ENCODE data around the gene TRAF3IP3.

TRAF3IP3 gene

GRCh38 chr1:209803568-209803967, 47.7 kb downstream of the TRAF3IP3 start:
- DNase-seq = no peak

DNA sequence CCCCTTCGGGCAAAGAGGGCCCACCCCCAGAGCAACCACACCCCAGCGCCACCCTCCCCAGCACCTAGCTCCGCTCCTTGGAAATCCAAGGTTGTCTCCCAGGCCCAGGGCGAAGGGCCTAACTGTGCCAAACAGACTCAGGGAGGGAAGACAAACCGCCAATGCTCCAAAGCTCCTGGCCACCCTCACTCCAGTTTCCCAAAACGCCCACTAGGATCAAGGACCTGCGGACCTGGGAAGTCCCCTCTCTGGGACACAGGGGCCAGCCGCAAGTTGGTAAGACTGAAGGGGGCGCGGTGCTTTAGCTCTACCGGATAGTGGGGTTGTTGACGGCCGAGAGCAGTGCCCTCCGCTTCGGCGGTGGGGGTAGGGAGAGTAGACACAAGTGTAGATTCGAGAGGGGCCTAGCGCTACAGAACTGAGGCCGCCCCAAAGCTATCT, 49.5 kb downstream of the TRAF3IP3 start:
- no peak for DNase-seq

- DNase-seq = peak; percentile 77
Measured at GRCh38 chr1:209805875-209806760, 50.3 kb downstream of the TRAF3IP3 start, which contains the start of gene IRF6. Gene IRF6, minus strand, starts transcription at chr1:209806142. Its CDS starts 4,729 bp downstream, at chr1:209801413.

- DNase-seq = no peak
Measured at GRCh38 chr1:209807509-209807908, 51.7 kb downstream of the TRAF3IP3 start.

GRCh38 chr1:209808059-209808581, 52.3 kb downstream of the TRAF3IP3 start:
- no peak for DNase-seq

DNA sequence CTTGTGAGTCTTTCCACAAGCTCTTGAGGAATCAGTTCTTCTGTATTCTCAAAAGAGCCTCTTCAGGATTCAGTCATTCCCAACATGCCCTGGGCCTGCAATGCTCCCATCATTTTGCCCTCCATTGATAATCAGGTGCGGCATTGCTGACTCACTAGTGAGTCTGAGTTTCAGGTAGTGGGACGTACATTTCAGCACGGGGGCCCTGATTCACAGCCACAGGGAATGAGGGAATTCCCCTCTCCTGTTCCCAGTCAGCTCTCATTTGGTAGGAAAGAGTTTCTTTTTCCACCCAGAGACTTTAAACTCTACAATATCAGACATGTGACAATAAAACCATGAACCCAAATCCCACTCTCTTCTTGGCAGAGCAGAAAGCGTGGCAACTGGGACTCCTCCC, 53.8 kb downstream of the TRAF3IP3 start:
- DNase-seq = no peak

DNA sequence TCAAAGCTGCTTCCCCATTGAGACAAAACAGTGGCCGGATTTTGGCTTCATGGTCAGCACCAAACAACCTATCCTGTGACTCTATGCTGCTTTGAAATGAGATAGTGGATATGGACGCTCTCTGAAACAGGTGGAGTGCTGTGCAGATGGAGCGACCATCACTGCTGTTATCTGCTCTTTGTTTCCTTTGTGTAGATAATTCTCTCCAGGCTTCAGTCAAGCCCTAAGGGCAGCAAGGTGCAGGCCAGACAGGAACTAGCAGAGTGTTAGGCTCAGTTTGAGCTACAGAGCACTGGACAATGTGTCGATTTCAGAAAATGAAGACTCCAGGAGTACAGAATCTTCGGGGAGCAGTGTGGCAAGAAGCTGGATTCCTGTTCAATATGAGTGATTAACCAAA, 54.9 kb downstream of the TRAF3IP3 start:
- DNase-seq = no peak

GRCh38 chr1:209813902-209814301, 58.0 kb downstream of the TRAF3IP3 start:
- DNase-seq = no peak

- no peak for DNase-seq
Measured at GRCh38 chr1:209815490-209815889, 59.6 kb downstream of the TRAF3IP3 start.

DNA sequence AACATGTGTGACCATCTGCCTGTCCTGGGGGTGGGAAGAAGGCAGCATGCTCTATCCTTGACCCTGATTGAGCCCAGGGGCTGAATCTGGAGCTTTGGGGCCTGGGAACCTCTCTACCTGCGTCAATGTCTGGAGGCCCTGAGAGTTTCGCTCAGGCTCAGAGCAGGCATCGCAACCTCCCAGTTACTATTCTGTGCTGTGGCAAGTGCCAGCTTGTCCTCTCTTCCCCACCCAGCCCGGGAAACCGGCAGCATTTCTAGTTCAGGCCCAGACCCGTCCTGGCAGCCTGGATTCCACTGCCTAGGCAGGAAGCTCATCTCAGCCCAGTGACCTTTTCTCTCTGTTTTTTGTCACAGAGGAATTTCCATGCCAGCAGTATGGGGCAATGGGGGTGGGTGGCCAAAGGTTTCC, 60.1 kb downstream of the TRAF3IP3 start:
- DNase-seq = no peak

DNA sequence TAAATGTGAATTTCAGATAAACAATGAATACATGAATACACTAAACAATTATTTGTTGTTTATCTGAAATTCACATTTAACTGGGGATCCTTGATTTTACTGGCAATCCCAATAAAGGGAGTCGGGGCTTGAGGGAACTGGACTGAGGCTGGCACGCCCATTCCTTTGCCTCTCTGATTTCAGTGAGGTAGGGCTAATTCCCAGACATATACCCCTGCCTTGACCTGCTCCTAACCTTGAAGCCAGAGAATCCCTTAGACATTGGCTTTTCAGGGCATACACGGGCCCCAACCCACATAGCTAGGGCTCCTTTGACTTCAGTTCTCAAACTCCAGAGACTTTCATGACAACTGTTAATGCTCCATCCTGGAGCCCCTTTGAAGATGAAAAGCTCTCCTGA, 61.1 kb downstream of the TRAF3IP3 start:
- DNase-seq = no peak

- no peak for DNase-seq
Measured at GRCh38 chr1:209817691-209818090, 61.8 kb downstream of the TRAF3IP3 start.

DNA sequence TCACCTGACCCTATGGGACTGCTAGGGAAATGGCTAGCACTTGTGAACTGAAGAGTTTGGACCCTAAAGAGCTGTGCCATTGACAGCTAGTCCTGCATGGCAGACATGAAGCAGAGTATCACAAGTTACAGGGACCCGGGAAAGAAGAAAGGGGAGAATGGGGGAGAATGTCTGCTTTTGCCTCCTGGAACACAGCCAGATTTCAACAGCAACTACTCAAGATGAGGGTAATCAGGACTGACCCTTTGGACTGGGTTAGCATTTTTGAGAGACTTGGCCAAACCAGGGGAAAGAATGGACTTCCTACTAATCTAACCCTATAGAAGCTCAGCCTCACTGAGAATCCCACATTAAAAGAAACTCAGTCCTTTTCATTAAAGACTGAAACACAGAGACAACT, 63.2 kb downstream of the TRAF3IP3 start:
- DNase-seq = no peak

- no peak for DNase-seq
Measured at GRCh38 chr1:209820986-209821385, 65.1 kb downstream of the TRAF3IP3 start.

- DNase-seq = no peak
Measured at GRCh38 chr1:209822706-209823105, 66.9 kb downstream of the TRAF3IP3 start.

DNA sequence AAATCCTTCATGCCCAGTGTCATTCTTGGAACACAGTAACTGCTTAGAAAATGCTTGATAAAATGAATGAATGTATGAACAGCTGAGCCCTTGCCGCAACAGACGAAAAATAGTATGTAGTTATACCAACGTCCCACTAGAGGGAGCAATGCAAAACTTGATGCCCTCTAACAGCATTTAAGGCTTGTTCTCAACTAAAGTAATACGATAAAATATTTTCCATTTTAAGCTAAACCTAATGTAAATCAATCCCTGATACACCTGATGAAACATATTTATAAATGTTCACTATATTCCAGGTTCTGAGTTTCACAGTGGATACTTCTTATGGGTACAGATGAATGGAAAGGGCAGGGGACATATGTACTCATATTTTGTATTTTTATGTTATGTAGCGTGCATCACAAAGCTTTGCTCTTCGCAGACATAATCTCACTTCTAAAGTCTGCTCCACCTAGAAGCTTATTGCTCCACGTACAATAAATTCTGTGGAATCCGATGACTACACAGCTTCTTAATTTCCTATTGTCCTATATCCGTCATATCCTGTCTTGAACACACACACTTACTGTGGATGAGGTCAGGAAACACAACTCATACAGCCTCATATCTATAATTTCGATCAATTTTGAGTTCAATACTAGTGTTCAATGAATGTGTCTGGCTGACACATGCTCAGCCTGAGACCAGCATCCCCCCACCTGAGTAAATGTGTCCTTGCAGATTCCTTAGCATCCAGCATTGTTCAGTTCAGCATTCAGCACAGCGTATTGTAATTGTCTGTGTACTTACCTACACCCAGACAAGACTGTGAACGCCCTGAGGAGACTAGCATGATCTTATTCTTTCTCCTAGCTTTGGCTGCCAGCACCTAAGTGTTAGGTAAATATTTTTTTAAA, 67.5 kb downstream of the TRAF3IP3 start:
- DNase-seq = no peak

DNA sequence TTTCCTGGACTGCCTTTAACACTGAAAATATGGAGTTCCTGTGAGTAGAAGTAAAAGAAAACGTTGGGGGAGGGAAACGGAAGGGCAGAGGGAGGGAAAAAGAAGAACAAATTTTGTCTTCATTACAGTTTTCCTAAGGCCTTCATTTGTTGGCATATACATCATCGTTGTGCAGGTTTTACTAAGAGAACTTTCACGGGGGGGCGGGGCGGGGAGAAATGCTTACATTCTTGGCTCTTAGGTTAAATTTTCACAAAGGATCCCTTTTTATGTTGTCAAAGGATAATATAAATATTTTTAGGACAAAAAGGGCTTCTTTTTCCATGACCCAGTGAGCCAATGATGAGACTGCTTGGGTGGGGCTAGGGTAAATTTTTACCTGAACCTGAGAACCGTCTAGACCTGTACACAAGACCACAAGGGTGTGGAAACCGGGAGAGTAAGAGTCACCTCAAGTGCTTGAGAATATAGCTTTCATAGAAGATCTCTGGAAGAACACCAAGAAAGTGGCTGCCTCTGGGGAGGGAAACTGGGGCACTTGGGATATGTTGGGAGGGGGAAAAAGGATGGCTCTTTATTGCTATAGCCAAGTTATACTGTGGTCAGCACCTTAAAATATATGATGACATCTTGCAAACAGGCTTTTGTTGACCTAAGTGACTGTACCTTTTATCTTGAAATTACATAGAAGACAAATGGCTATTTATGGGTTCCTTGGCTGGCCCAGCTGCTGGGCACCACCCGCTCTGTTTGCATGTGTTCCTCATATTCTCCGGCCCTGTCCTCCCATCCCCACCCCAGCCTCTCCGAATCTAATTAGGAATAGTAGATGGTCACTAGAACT, 70.0 kb downstream of the TRAF3IP3 start:
- DNase-seq = no peak

DNA sequence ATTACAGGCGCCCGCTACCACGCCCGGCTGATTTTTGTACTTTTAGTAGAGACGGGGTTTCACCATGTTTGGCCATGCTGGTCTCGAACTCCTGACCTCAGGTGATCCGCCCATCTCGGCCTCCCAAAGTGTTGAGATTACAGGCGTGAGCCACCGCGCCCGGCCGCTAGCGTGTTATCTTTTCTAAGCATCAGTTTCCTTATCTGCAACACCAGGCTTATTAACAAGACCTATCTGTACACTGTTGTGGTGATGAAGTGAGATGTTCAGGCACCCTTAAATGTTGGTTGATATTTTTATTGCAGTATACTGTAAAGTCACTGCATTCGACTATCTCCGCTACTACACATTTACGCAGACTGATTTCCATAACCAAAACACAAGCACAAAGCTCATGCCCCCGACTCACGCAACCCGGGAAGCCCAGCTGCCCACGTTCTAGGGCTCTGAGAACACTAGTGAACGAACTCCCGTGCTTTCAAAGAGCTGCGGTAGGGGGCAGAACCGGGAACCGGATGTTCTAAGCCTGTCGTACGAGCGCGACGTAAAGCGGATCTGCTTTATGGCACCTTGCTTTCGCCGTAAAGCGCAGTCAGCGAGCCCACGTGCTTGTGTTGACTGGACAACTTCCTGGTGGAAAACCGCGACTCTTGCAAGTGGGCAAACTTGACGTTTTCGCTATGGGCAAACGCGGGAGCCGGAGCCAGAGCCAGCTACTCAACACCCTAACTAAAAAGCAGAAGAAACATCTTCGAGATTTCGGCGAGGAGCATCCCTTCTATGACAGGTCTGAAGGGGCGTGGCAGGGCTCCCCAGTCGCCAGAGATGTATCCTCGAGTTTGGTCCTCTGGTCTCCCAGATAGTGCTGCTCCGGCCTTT, 71.8 kb downstream of the TRAF3IP3 start, which contains the start of gene UTP25:
TSS of gene UTP25 (plus strand) at position 589 of the 879 bp plus-strand sequence. CDS start at position 681, 92 bp downstream.
- peak; percentile 85 for DNase-seq

DNA sequence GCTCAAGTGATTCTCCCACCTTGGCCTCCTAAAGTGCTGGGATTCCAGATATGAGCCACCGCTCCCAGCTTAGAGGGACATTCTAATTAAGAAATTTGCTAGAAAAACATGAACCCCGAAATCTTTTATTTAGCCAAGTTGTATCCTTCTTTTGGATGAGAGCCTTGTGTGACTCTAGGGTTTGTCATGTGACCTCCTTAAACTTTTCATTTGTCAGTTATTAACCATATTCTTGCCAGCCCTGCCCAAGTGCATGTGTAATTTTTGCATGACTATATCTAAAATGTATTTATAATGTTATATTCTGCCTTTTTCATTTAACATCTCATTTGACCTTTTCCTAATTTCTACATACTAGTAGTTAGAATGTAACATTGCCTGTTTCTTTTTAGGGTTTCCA, 73.9 kb downstream of the TRAF3IP3 start:
- no peak for DNase-seq

GRCh38 chr1:209830722-209831121, 74.9 kb downstream of the TRAF3IP3 start:
- DNase-seq = no peak

DNA sequence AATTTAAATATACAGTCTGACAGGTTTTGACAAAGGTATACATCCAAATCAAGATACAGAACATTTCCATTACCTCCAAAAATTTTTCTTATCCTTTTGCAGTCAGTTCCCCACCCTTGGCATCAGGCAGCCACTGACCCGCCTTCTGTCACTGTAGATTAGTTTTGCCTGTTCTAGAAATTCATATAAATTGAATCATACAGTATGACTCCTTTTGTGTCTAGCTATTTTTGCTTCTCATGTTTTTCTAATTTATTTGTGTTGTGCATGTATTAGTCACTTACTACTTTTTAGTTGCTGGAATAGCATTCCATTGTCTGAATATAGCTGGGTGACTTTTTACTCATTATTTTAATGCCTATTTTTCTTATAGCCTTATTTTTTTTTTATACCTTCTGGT, 75.8 kb downstream of the TRAF3IP3 start:
- no peak for DNase-seq

Measured in NCI-H526 treated with DMSO at 0.1 percent for 48 hours (cell line).